Neutrophil (primary cell): Measurements from ENCODE around the gene FZR1.
"Not testable (repeated sequence)": the region's sequence is repeated elsewhere in the genome, so short reads cannot be mapped to it uniquely, and the experiment has no call there.

Experiments
- H3K27ac ChIP-seq: fragments of 200-600 bp; sonication (generic); 2 replicates; pipeline ENCODE4 v1.5.1; 2016; ENCODE audit warnings: mild to moderate bottlenecking, moderate library complexity
- H3K27me3 ChIP-seq: fragments of 200-600 bp; sonication (generic); 2 replicates; pipeline ENCODE4 v1.6.0; 2016; ENCODE audit warnings: mild to moderate bottlenecking
- H3K36me3 ChIP-seq: fragments of 200-600 bp; sonication (generic); 2 replicates; pipeline ENCODE4 v1.5.1; 2017
- H3K4me1 ChIP-seq, 2 experiments: fragments of 200-600 bp in 1 of 2; sonication (generic) in 1 of 2; 1 replicate in 1 of 2; 2 replicates in 1 of 2; pipeline versions ENCODE4 v1.5.1 to v1.6.1; 2013 to 2016; ENCODE audit warnings: low read depth in 1 of 2, low read length in 1 of 2, mild to moderate bottlenecking in 1 of 2, moderate library complexity in 1 of 2; ENCODE audit not compliant: control insufficient read depth in 1 of 2, insufficient read depth in 1 of 2
- H3K4me3 ChIP-seq, 2 experiments: fragments of 200-600 bp in 1 of 2; sonication (generic) in 1 of 2; 1 replicate in 1 of 2; 2 replicates in 1 of 2; pipeline ENCODE4 v1.5.1; 2013 to 2016; ENCODE audit warnings: low read depth in 1 of 2, low read length in 1 of 2, mild to moderate bottlenecking in 1 of 2, moderate library complexity in 1 of 2
- H3K9me3 ChIP-seq: fragments of 200-600 bp; sonication (generic); 2 replicates; pipeline ENCODE4 v1.5.1; 2016
- TF ChIP-seq, protein P1 (sequence below): fragments of 200-600 bp; sonication (generic); IDR thresholded peaks from 2 replicates; pipeline ENCODE4 v1.5.1; 2016; ENCODE audit warnings: antibody characterized with exemption

Gene FZR1

DNA sequence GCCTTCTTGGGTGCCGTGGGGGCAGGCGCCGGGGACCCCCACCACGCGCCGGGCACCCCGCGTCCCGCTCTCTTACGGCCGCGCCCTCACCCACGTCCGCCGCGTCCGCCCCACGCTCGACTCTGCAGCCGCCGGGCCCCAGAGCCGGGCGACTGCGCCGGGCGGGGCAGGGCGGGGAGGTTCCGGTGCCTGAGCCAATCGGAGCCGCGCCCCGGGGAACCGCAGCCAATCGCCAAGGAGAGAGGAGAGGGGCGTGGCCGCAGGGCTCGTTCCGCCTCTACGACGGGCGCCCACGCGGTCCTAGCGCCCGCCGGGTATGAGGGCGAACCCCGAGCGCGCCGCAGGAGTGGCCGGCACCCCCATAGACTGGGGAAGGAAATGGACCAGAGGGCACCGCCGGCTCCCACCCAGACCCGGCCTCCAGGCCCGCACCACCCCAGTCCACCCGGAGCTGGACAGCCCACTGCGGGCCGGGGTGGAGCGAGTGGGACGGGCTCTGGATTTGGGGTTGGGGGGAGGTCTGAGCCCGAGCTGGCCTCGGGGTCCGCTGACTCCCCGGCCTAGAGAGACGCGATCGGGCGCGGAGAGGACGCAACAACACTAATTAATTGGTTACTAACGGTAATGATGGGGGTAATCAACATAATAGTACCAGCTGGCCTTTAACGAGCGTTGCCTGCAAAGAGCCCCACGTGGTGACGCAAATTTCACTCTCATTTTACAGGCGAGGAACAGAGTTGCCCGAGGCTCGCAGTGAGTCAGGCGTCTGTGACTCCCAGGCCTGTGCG is 51.5 kb downstream of the FZR1 start, which contains the start of gene MFSD12:
Gene MFSD12, minus strand, starts transcription at position 126 of the 788 bp plus-strand sequence. CDS start 183 bp downstream, outside the sequence.
- peak within 1 kb of the TSS; percentile 74 for H3K4me3 ChIP-seq
- peak within 1 kb of the TSS; percentile 91 for H3K27ac ChIP-seq
- H3K27me3 ChIP-seq: no peaks in the 10 kb centered on the region
- H3K9me3 ChIP-seq: no peaks in the 10 kb centered on the region
- no peaks in the 10 kb centered on the region for H3K36me3 ChIP-seq
- TF ChIP-seq, protein P1, sequence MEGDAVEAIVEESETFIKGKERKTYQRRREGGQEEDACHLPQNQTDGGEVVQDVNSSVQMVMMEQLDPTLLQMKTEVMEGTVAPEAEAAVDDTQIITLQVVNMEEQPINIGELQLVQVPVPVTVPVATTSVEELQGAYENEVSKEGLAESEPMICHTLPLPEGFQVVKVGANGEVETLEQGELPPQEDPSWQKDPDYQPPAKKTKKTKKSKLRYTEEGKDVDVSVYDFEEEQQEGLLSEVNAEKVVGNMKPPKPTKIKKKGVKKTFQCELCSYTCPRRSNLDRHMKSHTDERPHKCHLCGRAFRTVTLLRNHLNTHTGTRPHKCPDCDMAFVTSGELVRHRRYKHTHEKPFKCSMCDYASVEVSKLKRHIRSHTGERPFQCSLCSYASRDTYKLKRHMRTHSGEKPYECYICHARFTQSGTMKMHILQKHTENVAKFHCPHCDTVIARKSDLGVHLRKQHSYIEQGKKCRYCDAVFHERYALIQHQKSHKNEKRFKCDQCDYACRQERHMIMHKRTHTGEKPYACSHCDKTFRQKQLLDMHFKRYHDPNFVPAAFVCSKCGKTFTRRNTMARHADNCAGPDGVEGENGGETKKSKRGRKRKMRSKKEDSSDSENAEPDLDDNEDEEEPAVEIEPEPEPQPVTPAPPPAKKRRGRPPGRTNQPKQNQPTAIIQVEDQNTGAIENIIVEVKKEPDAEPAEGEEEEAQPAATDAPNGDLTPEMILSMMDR: no peak
- peaks cover 49 to 53% of the 10 kb centered on the region in 2 experiments for H3K4me1 ChIP-seq

DNA sequence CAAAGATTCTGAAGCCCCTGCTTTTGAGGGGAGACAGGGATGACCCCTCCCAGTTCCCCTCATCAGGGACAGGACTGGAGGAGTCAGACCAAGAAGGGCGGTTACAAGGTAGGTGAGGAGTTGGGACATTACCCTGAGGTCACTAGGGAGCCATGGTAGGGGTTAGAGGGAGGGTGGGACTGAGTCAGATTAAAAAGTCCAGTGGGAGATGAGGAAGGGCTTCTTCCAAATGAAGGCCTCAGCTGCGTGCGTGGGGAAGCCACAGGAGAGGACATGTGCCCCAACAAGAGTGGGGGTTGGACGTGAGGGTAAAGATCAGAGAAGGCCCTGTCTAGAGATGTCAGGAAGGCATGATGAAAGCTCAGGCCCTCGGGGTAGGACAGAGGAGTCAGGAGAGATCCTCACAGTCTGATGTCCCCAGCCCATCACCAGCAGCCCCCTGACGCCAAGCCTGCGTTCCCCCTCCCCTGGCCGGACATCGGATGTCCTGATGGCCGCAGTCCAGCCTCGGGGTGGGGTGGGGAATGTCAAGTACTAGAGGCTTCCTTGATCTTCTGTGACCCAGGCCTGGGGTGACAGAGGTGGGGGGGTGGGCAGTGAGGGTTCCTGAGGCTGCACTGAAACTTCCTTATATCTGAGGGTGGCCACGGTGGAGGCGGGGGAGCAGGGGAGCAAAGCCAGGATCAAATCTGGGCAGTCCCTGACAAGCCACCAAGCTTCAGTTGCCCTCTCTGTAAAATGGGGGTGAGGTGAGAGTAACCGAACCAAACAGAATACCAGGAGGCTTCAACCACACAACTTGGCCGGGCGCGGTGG is 57.8 kb downstream of the FZR1 start:
- TF ChIP-seq, protein P1: no peak
- no peak overlapping the region for H3K27ac ChIP-seq
- H3K4me3 ChIP-seq: no peak overlapping the region
- no peaks in the 10 kb centered on the region for H3K4me1 ChIP-seq
- no peaks in the 10 kb centered on the region for H3K9me3 ChIP-seq
- H3K27me3 ChIP-seq: no peaks in the 10 kb centered on the region
- no peaks in the 10 kb centered on the region for H3K36me3 ChIP-seq

DNA sequence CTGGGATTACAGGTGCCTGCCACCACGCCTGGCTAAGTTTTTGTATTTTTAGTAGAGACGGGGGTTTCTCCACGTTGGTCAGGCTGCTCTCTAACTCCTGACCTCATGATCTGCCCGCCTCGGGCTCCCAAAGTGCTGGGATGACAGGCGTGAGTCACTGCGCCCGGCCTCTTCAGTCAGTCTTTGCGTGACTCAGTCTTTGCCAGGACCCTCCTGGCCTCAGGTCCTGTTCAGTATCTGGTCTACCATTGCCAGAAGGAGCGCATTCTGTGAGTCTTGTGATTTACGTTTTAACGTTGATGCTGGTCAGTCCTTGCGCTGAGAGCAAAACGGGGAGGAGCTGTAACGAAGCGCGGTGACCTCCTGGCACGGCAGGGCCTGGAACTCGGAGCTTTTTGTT is 59.0 kb downstream of the FZR1 start:
- Histone ChIP-seq H3K36me3 (no peaks in the 10 kb centered on the region), H3K9me3 (no peaks in the 10 kb centered on the region), H3K4me1 (no peaks in the 10 kb centered on the region), H3K27me3 (no peaks in the 10 kb centered on the region), H3K27ac (no peak overlapping the region), H3K4me3 (no peak overlapping the region)
- TF ChIP-seq, protein P1: no peak

DNA sequence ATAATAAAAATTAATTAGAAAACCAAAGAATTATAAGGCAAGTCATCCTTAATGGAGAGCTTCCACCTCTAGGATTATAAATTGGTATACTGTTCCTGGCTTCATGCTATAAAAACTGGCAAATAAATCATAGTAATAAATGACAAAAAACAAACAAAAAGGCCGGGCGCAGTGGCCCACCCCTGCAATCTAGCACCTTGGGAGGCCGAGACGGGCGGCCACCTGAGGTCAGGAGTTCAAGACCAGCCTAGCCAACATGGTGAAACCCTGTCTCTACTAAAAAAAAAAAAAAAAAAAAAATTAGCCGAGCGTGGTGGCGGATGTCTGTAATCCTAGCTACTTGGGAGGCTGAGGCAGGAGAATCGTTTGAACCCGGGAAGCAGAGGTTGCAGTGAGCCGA is 63.9 kb downstream of the FZR1 start:
- H3K27me3 ChIP-seq, H3K4me3 ChIP-seq, H3K9me3 ChIP-seq, H3K27ac ChIP-seq, H3K36me3 ChIP-seq: not testable (repeated sequence)
- H3K4me1 ChIP-seq: peaks cover 16 to 22% of the 10 kb centered on the region in 2 experiments

DNA sequence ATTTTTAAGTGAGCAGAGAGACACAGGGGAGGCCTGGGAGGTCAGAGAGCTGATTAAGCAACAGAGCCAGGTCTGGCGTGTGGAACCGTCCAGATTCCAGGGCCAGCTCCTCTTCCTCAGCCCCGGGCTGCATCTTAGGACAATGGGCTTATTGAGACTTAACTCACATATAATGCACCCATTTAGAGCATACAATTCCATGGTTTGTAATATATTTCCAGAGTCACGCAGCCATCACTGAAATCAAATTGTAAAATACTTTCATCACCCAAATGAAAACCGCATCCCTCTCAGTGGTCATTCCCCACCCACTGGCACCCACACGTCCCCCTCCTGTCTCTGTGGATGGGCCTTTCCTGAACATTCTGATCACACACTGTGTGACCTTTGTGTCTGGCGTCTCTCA is 64.5 kb downstream of the FZR1 start:
- no peaks in the 10 kb centered on the region for H3K9me3 ChIP-seq
- peaks cover 16 to 22% of the 10 kb centered on the region in 2 experiments for H3K4me1 ChIP-seq
- no peaks in the 10 kb centered on the region for H3K36me3 ChIP-seq
- no peak overlapping the region for H3K4me3 ChIP-seq
- no peak overlapping the region for H3K27ac ChIP-seq
- TF ChIP-seq, protein P1: no peak
- H3K27me3 ChIP-seq: no peaks in the 10 kb centered on the region
